HCT116 (cell line): ENCODE measurements around the gene PLCB1.

Source experiments
- CTCF ChIP-seq, 3 experiments: fragments of 200-600 bp in 1 of 3; sonication (generic) in 1 of 3; IDR thresholded peaks in 2 of 3; conservative IDR thresholded peaks in 1 of 3; 2 replicates each; pipeline ENCODE4 v1.5.1; 2012 to 2017; ENCODE audit warnings: low read depth in 2 of 3, low read length in 2 of 3, antibody characterized with exemption in 1 of 3, borderline replicate concordance in 1 of 3, control low read depth in 1 of 3, mild to moderate bottlenecking in 1 of 3, mixed read lengths in 1 of 3, mixed run types in 1 of 3, moderate library complexity in 1 of 3; ENCODE audit not compliant: insufficient read depth in 1 of 3
- ELF1 ChIP-seq: IDR thresholded peaks from 2 replicates; pipeline ENCODE4 v1.6.1; 2012; ENCODE audit warnings: low read depth, borderline replicate concordance
- POLR2A ChIP-seq: IDR thresholded peaks from 2 replicates; pipeline ENCODE4 v1.7.0; 2011; ENCODE audit warnings: borderline replicate concordance; ENCODE audit not compliant: insufficient read depth, insufficient read length; ENCODE audit errors: extremely low read depth
- POLR2AphosphoS5 ChIP-seq: IDR thresholded peaks from 2 replicates; pipeline ENCODE4 v1.6.1; 2011; ENCODE audit warnings: mild to moderate bottlenecking, low read depth, low read length, moderate library complexity
- RAD21 ChIP-seq: IDR thresholded peaks from 2 replicates; pipeline ENCODE4 v1.6.1; 2012; ENCODE audit warnings: low read depth, mild to moderate bottlenecking
- SP1 ChIP-seq: IDR thresholded peaks from 2 replicates; pipeline ENCODE4 v1.6.1; 2012; ENCODE audit warnings: low read depth
- TCF7L2 ChIP-seq: IDR thresholded peaks from 2 replicates; pipeline ENCODE4 v1.7.0; 2011; ENCODE audit warnings: borderline replicate concordance, inconsistent platforms; ENCODE audit not compliant: insufficient read depth, insufficient read length; ENCODE audit errors: extremely low read depth

GRCh38 chr20:8856668-8857067 is 724.6 kb downstream of the PLCB1 start:
- TF ChIP-seq CTCF (IDR thresholded peaks at IDR 0.05 in 2 of 3, conservative IDR thresholded peaks at IDR 0.05 in 1 of 3; ENCODE audit: borderline replicate concordance in 1 of 3, insufficient read depth in 1 of 3, low read depth in 2 of 3, low read length in 2 of 3) (no peak), SP1 (no peak), ELF1 (no peak), RAD21 (no peak), TCF7L2 (no peak), POLR2A (no peak), POLR2AphosphoS5 (no peak)
